ENCODE data around the gene FILIP1L.

DNA sequence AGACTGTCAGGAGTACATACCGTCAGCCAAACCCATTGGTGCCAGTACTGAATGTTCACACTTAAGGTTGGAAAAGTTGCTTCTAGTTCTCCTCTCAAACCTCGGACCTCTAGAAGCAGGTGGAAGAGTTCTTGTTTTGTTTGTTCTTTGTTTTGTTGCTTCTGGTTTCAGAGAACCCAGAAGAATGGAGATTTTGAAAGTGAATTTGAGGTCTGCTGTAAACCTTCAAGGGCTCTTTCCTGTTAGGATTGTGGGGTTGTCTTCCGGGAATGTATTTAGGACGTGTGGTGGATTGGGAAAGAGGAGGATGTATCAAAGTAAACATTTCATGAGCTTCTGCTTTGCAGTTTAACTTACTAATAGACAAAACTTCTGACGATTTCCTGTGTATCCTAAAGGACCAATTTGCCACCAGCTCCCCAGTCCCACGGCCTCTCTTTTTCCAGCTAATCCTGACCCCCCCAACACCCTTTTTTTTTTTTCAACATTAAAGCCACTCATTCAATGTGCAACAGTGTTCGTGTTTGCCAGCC, 50.3 kb downstream of the FILIP1L start:
- TF ChIP-seq POLR2A (IDR thresholded peaks at IDR 0.05; ENCODE audit: low read depth, low read length) (no peak), BHLHE40 (IDR thresholded peaks at IDR 0.05; ENCODE audit: low read depth, low read length) (no peak; the same call in 1 of the 2 replicates), RAD21 (IDR thresholded peaks at IDR 0.05; ENCODE audit: low read length) (no peak)
- TF ChIP-seq, protein P1, sequence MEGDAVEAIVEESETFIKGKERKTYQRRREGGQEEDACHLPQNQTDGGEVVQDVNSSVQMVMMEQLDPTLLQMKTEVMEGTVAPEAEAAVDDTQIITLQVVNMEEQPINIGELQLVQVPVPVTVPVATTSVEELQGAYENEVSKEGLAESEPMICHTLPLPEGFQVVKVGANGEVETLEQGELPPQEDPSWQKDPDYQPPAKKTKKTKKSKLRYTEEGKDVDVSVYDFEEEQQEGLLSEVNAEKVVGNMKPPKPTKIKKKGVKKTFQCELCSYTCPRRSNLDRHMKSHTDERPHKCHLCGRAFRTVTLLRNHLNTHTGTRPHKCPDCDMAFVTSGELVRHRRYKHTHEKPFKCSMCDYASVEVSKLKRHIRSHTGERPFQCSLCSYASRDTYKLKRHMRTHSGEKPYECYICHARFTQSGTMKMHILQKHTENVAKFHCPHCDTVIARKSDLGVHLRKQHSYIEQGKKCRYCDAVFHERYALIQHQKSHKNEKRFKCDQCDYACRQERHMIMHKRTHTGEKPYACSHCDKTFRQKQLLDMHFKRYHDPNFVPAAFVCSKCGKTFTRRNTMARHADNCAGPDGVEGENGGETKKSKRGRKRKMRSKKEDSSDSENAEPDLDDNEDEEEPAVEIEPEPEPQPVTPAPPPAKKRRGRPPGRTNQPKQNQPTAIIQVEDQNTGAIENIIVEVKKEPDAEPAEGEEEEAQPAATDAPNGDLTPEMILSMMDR (conservative IDR thresholded peaks at IDR 0.05; ENCODE audit: low read depth, low read length) = no peak

Measured in IMR-90 (cell line).